Measurements from ENCODE around the gene FGF4.

FGF4 gene

DNA sequence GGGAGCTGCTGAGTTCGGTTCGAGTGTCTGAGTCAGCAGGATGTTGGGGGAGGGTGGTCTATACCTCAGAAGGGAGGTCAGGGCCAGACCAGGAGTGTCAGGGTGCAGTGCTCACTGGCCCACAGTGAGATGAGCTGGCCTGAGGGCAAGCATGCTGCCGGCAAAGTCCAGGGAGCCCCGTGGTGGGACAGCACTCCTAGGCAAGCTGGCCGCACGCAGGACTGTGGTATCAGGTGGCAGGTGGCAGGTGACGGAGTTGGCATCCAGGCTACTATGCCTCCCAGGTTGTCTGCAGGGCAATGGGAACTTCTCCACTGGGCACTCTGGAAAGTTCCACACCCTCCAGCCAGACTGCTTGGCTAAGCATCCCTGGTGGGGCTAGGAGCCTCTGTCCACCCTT is 39.3 kb upstream of the FGF4 start:
- no peak for DNase-seq (ENCODE audit: insufficient read length, low spot score)
- no peak for FAIRE-seq
- TF ChIP-seq POLR2A (IDR thresholded peaks at IDR 0.05; ENCODE audit: low read depth, low read length) = no peak

DNA sequence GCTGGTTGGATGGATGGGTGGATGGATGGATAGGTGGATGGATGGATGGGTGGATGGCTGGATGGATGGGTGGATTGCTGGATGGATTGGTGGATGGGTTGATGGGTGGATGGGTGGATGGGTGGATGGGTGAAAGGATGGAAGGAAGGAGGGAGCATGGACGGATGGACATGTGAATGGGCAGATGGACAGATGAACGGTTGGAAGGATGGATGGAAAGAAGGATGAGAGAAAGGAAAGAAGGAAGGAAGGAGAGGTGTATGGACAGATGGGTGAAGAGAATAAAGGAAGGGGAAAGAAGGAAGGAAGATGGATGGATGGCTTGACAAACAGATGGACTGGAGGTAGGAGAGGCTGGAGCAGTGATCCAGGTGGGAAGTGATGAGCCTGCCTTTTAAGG is 38.7 kb upstream of the FGF4 start:
- FAIRE-seq = no peak
- TF ChIP-seq POLR2A (IDR thresholded peaks at IDR 0.05; ENCODE audit: low read depth, low read length) = no peak

DNA sequence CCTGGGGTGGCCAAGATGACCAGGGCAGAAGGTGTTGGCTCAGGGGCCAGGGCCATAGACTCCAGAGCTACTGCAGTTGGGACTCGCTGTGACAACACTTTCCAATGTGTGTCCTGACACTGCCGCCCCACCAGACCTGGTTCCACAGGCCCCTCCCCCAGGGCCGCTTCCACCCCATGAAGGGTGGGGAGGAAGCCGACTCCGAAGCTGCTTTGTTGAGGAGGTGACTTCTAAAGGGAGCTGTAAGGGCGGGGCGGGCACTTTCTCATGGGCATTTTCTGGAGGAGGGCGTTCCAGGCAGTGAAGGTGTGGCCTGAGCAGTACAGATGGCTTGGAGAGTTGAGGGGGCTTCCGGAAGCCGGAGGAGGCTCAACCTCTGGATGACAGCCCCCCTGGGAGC is 37.8 kb upstream of the FGF4 start:
- FAIRE-seq (no peak), DNase-seq (ENCODE audit: insufficient read length, low spot score) (no peak)
- no peak for TF ChIP-seq POLR2A (IDR thresholded peaks at IDR 0.05; ENCODE audit: low read depth, low read length)

More for the DNA sequence above, 38.7 kb upstream of the FGF4 start:
- DNase-seq (ENCODE audit: insufficient read length, low spot score) = no peak

GRCh38 chr11:69812256-69812655 is 37.1 kb upstream of the FGF4 start:
- FAIRE-seq (no peak), DNase-seq (ENCODE audit: insufficient read length, low spot score) (no peak)
- no peak for TF ChIP-seq POLR2A (IDR thresholded peaks at IDR 0.05; ENCODE audit: low read depth, low read length)

- TF ChIP-seq POLR2A (IDR thresholded peaks at IDR 0.05; ENCODE audit: low read depth, low read length) = no peak
- DNase-seq (ENCODE audit: insufficient read length, low spot score) (no peak), FAIRE-seq (no peak)
Observed at GRCh38 chr11:69811431-69811830, 36.3 kb upstream of the FGF4 start.

- no peak for TF ChIP-seq POLR2A (IDR thresholded peaks at IDR 0.05; ENCODE audit: low read depth, low read length)
- DNase-seq (ENCODE audit: insufficient read length, low spot score) = no peak
- no peak for FAIRE-seq
Observed at GRCh38 chr11:69810289-69811118, 35.4 kb upstream of the FGF4 start.

DNA sequence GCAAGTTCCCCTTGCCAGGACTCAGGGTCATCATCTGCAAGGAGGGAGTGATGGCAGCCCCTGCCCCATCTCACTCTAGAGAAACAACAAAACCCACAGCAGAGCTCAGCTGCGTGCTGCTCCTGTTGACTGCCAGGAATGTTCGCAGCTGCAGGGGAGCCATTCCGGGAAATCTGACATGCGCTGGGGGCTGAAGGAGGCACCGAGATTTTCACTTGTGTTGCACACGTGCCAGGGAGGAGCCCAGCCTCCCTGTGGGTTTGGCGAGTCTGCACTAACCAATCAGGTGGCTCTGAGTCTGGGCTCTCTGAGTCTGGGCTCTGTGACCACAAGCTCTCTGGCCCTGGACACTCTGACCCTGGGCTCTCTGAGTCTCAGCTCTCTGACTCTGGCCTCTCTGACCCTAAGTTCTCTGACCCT is 33.5 kb upstream of the FGF4 start:
- FAIRE-seq (no peak), DNase-seq (ENCODE audit: insufficient read length, low spot score) (no peak)
- no peak for TF ChIP-seq POLR2A (IDR thresholded peaks at IDR 0.05; ENCODE audit: low read depth, low read length)

DNA sequence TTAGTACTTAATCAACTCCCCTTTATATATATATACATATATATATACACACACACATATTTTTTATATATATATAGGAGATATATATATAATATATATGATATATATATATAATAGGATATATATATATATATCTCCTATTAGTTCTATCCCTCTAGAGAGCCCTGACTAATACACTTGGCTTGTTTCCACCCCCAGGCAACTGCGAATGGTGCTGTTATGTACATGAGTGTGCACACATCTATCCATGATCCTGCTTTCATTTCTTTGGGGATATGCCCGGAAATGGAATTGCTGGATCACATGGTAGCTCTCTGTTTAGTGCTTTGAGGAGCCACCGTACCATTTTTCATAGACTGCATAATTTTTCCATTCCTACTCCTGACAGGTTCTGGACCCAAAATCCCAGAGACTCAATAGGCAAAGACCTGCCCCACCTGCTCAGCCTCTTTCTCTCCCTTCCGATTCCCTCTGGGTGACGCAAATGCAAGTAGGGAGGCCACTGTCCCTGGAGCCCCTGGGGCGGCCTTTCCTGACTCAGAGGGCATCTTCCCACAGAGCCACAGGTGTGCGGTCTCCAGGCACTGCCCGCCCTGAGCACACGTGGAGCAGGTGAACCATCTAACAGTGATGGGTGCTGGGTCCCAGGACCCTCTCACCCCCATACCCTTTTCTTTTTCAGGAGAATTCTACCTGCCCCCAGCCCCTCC is 32.1 kb upstream of the FGF4 start:
- TF ChIP-seq POLR2A (IDR thresholded peaks at IDR 0.05; ENCODE audit: low read depth, low read length) = no peak
- DNase-seq (ENCODE audit: insufficient read length, low spot score) (no peak), FAIRE-seq (no peak)

GRCh38 chr11:69804769-69805508 is 29.8 kb upstream of the FGF4 start:
- TF ChIP-seq POLR2A (IDR thresholded peaks at IDR 0.05; ENCODE audit: low read depth, low read length) = no peak
- no peak for DNase-seq (ENCODE audit: insufficient read length, low spot score)
- FAIRE-seq = no peak

DNA sequence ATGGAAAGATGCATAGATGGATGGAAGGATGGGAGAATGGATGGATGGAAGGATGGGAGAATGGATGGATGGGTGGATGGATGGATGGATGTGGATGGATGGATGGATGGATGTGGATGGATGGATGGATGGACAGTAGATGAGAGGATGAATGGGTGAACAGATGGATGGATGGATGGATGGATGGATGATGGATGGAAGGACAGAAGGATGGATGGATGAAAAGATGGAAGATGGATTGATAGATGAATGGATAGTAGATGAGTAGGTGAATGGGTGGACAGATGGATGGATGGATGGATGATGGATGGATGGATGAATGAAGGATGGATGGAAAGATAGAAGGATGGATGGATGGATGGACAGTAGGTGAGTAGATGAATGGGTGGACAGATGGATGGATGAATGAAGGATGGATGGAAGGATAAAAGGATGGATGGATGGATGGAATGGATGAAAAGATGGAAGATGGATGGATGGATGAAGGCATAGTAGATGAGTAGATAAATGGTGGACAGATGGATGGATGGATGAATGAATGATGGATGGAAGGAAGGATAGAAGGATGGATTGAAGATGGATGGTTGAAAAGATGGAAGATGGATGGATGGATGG is 28.6 kb upstream of the FGF4 start:
- DNase-seq (ENCODE audit: insufficient read length, low spot score) = no peak
- FAIRE-seq = no peak

GRCh38 chr11:69803022-69803421 is 27.9 kb upstream of the FGF4 start:
- no peak for FAIRE-seq
- no peak for TF ChIP-seq POLR2A (IDR thresholded peaks at IDR 0.05; ENCODE audit: low read depth, low read length)
- no peak for DNase-seq (ENCODE audit: insufficient read length, low spot score)

More for the DNA sequence above, 28.6 kb upstream of the FGF4 start:
- TF ChIP-seq POLR2A (IDR thresholded peaks at IDR 0.05; ENCODE audit: low read depth, low read length) = no peak

- no peak for TF ChIP-seq POLR2A (IDR thresholded peaks at IDR 0.05; ENCODE audit: low read depth, low read length)
- FAIRE-seq (no peak), DNase-seq (ENCODE audit: insufficient read length, low spot score) (no peak)
Observed at GRCh38 chr11:69802590-69802989, 27.4 kb upstream of the FGF4 start.

- no peak for TF ChIP-seq POLR2A (IDR thresholded peaks at IDR 0.05; ENCODE audit: low read depth, low read length)
- FAIRE-seq = no peak
- no peak for DNase-seq (ENCODE audit: insufficient read length, low spot score)
Observed at GRCh38 chr11:69801513-69802335, 26.6 kb upstream of the FGF4 start.
